ENCODE data around the gene HNMT. TPM values are rescaled to one million over a fixed set of nuclear protein-coding genes. Genes with fewer than 3 reads are reported as not detected.

HNMT gene
- total and polyA plus RNA-seq, 2 of the 13 experiments (the other 11 are each of a cell fraction or from before 2014, with no cell fraction given) = 279 to 309 TPM

- no peak for TF ChIP-seq ZBTB26 (CRISPR knock-in tag; IDR thresholded peaks at IDR 0.05; ENCODE audit: borderline replicate concordance)
- TF ChIP-seq MEF2D (CRISPR knock-in tag; IDR thresholded peaks at IDR 0.05) = 0 out of 2 replicates have a peak, but pooled peaks have one; percentile 12
- TF ChIP-seq DBP (CRISPR knock-in tag; IDR thresholded peaks at IDR 0.05; ENCODE audit: not compliant biosample characterization) = no peak
- TF ChIP-seq BRD4 (CRISPR knock-in tag; IDR thresholded peaks at IDR 0.05) = peak; percentile 89
- no peak for TF ChIP-seq ARNT2 (CRISPR knock-in tag; IDR thresholded peaks at IDR 0.05; ENCODE audit: low read depth)
- TF ChIP-seq SIX1 (CRISPR knock-in tag; IDR thresholded peaks at IDR 0.05; ENCODE audit: borderline replicate concordance) = no peak
- TF ChIP-seq ZBTB44 (CRISPR knock-in tag; IDR thresholded peaks at IDR 0.05) = no peak
- TF ChIP-seq SETDB1 (CRISPR knock-in tag; IDR thresholded peaks at IDR 0.05; ENCODE audit: borderline replicate concordance) = no peak
- TF ChIP-seq TCF12 (IDR thresholded peaks at IDR 0.05) = no peak
- TF ChIP-seq TCF12 (CRISPR knock-in tag; IDR thresholded peaks at IDR 0.05) = no peak
- TF ChIP-seq POLR2A (IDR thresholded peaks at IDR 0.05; ENCODE audit: insufficient read depth in 1 of 2, low read depth in 2 of 2, low read length in 2 of 2) = peak; percentile 57 to 68; a peak in 1 of 4 replicates
- TF ChIP-seq MAX (IDR thresholded peaks at IDR 0.05) = peak; percentile 50
- TF ChIP-seq PCBP2 (optimal IDR thresholded peaks at IDR 0.05; ENCODE audit: low read depth, low read length, poor library complexity, severe bottlenecking) = no peak
- no peak for TF ChIP-seq AGO2 (optimal IDR thresholded peaks at IDR 0.05; ENCODE audit: low read depth, low read length)
- peak; percentile 38; the same call in 1 of the 2 replicates for TF ChIP-seq SIX4 (CRISPR knock-in tag; IDR thresholded peaks at IDR 0.05)
- TF ChIP-seq DMTF1 (CRISPR knock-in tag; IDR thresholded peaks at IDR 0.05) = no peak
- peak; percentile 71; the same call in 1 of the 2 replicates for TF ChIP-seq ZNF281 (CRISPR knock-in tag; IDR thresholded peaks at IDR 0.05; ENCODE audit: borderline replicate concordance)
- TF ChIP-seq MAZ (IDR thresholded peaks at IDR 0.05; ENCODE audit: borderline replicate concordance, low read depth, low read length) = no peak
- no peak for TF ChIP-seq MAZ (CRISPR knock-in tag; IDR thresholded peaks at IDR 0.05; ENCODE audit: low read depth)
Observed at GRCh38 chr2:137942037-137942832, 22.0 kb upstream of the HNMT start (continued).

All from HepG2 (cell line).